Mucosa of descending colon (tissue), 3 donors: ENCODE data around the gene MRPL20. TPM values are rescaled to one million over a fixed set of nuclear protein-coding genes. Genes with fewer than 3 reads are reported as not detected.
"Not testable (repeated sequence)": the region's sequence is repeated elsewhere in the genome, so short reads cannot be mapped to it uniquely, and the experiment has no call there.

ENCODE experiments used
- ATAC-seq: fragments of 200-7000 bp; cut with Tn5 transposase; one replicate; pipeline ENCODE4 v1.9.1; 2020; ENCODE audit warnings: mild to moderate bottlenecking, moderate library complexity
- DNase-seq, 3 donors: peaks; one replicate each; pipeline ENCODE4 v3.0.0-alpha.2; 2020
- H3K36me3 ChIP-seq: fragments of 200-600 bp; one replicate; pipeline ENCODE4 v1.8.0; 2021; ENCODE audit warnings: low read depth, mild to moderate bottlenecking
- H3K4me1 ChIP-seq: fragments of 200-600 bp; one replicate; pipeline ENCODE4 v1.8.0; 2021; ENCODE audit warnings: low read depth, mild to moderate bottlenecking
- H3K4me3 ChIP-seq: fragments of 200-600 bp; one replicate; pipeline ENCODE4 v1.8.0; 2021; ENCODE audit warnings: mild to moderate bottlenecking
- H3K9me3 ChIP-seq: fragments of 200-600 bp; one replicate; pipeline ENCODE4 v1.8.0; 2021; ENCODE audit warnings: mild to moderate bottlenecking
- CTCF ChIP-seq: fragments of 200-600 bp; IDR thresholded peaks from one replicate; pipeline ENCODE4 v1.8.0; 2022; ENCODE audit warnings: antibody characterized with exemption, mild to moderate bottlenecking
- intact Hi-C, 2 donors: fragments of 100-400 bp; cut with DNase I in 1 of 2; cut with micrococcal nuclease in 1 of 2; formaldehyde crosslinking; loops; one replicate each; pipeline versions ENCODE4 v1.11.0 to v1.11.1; 2022; cut with DNase I, micrococcal nuclease
- total RNA-seq, 3 donors: library from RNA; stranded (reverse); fragmentation: NEBNext Ultra II Directional in 2 of 3; extraction: Animal tissue kit (Norgen Biotek cat#: 25700) in 2 of 3; gene quantifications; one replicate each; pipeline versions ENCODE4 v1.2.1 to v1.2.4, GENCODE V29; 2021 to 2023
- donor health status: DM: no; HTN: no; CAD: no; lungs with moderate emphysema.
- donor health status: DM: no; HTN: no; CAD: no.
- donor health status: DM: no; HTN: yes; CAD: no.

The MRPL20 gene
- total RNA-seq, 3 donors from 2014 or later: 75.7 to 106 (median 105) TPM

- intact Hi-C loops: no loop called here
- ATAC-seq (no peak), DNase-seq (peak; percentile 48 to 74 (median 61))
- Histone ChIP-seq H3K36me3 (no peaks in the 10 kb centered on the region), H3K4me1 (peaks cover 46% of the 10 kb centered on the region), H3K4me3 (no peak overlapping the region), H3K9me3 (no peaks in the 10 kb centered on the region)
- TF ChIP-seq CTCF: no peak
These were observed 23.3 kb upstream of the MRPL20 start for GRCh38 chr1:1430114-1430982.

GRCh38 chr1:1429671-1430073, 22.6 kb upstream of the MRPL20 start:
- TF ChIP-seq CTCF: no peak
- H3K9me3 ChIP-seq: no peaks in the 10 kb centered on the region
- intact Hi-C loops: no loop called here
- no peak overlapping the region for H3K4me3 ChIP-seq
- peak in 1 of 3 donors; percentile 48 for DNase-seq
- ATAC-seq: no peak
- peaks cover 39% of the 10 kb centered on the region for H3K4me1 ChIP-seq
- no peaks in the 10 kb centered on the region for H3K36me3 ChIP-seq

GRCh38 chr1:1428967-1429366, 21.9 kb upstream of the MRPL20 start:
- DNase-seq, H3K36me3 ChIP-seq, ATAC-seq, intact Hi-C loops, H3K9me3 ChIP-seq, H3K4me3 ChIP-seq: not testable (repeated sequence)
- H3K4me1 ChIP-seq: peaks cover 32% of the 10 kb centered on the region

- Histone ChIP-seq H3K4me1 (peaks cover 24% of the 10 kb centered on the region), H3K36me3 (no peaks in the 10 kb centered on the region)
These were observed 21.1 kb upstream of the MRPL20 start for GRCh38 chr1:1428174-1428573.

GRCh38 chr1:1427820-1428148, 20.7 kb upstream of the MRPL20 start:
- TF ChIP-seq CTCF: no peak
- no peak for DNase-seq
- Histone ChIP-seq H3K4me1 (peaks cover 21% of the 10 kb centered on the region), H3K4me3 (no peak overlapping the region), H3K9me3 (no peaks in the 10 kb centered on the region), H3K36me3 (no peaks in the 10 kb centered on the region)
- intact Hi-C loops: no loop called here
- ATAC-seq: no peak

More at GRCh38 chr1:1428174-1428573, 21.1 kb upstream of the MRPL20 start:
- no peaks in the 10 kb centered on the region for H3K9me3 ChIP-seq
- intact Hi-C loops: no loop called here
- H3K4me3 ChIP-seq: no peak overlapping the region
- no peak for ATAC-seq
- DNase-seq: peak in 1 of 3 donors; percentile 44
- TF ChIP-seq CTCF: no peak

GRCh38 chr1:1427106-1427819, 20.2 kb upstream of the MRPL20 start:
- peak in 1 of 3 donors; percentile 56 for DNase-seq
- H3K36me3 ChIP-seq: no peaks in the 10 kb centered on the region
- no peak overlapping the region for H3K4me3 ChIP-seq
- peaks cover 16% of the 10 kb centered on the region for H3K4me1 ChIP-seq
- TF ChIP-seq CTCF: no peak
- intact Hi-C loops: no loop called here
- no peak for ATAC-seq
- H3K9me3 ChIP-seq: no peaks in the 10 kb centered on the region
